HG03196 (cell line): Measurements from ENCODE around the gene LRCH2.
"Not testable (repeated sequence)": the region's sequence is repeated elsewhere in the genome, so short reads cannot be mapped to it uniquely, and the experiment has no call there.

Source experiments
- ATAC-seq: cut with Tn5 transposase; IDR thresholded peaks from one replicate; pipeline ENCODE4 v1.9.1; 2021; ENCODE audit not compliant: unreplicated experiment

LRCH2 gene, protein sequence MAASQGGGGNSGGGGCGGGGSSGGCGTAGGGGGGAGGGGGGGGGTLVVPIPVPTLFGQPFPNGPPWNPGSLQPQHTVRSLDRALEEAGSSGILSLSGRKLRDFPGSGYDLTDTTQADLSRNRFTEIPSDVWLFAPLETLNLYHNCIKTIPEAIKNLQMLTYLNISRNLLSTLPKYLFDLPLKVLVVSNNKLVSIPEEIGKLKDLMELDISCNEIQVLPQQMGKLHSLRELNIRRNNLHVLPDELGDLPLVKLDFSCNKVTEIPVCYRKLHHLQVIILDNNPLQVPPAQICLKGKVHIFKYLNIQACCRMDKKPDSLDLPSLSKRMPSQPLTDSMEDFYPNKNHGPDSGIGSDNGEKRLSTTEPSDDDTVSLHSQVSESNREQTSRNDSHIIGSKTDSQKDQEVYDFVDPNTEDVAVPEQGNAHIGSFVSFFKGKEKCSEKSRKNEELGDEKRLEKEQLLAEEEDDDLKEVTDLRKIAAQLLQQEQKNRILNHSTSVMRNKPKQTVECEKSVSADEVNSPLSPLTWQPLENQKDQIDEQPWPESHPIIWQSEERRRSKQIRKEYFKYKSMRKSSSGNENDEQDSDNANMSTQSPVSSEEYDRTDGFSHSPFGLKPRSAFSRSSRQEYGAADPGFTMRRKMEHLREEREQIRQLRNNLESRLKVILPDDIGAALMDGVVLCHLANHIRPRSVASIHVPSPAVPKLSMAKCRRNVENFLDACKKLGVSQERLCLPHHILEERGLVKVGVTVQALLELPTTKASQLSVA

DNA sequence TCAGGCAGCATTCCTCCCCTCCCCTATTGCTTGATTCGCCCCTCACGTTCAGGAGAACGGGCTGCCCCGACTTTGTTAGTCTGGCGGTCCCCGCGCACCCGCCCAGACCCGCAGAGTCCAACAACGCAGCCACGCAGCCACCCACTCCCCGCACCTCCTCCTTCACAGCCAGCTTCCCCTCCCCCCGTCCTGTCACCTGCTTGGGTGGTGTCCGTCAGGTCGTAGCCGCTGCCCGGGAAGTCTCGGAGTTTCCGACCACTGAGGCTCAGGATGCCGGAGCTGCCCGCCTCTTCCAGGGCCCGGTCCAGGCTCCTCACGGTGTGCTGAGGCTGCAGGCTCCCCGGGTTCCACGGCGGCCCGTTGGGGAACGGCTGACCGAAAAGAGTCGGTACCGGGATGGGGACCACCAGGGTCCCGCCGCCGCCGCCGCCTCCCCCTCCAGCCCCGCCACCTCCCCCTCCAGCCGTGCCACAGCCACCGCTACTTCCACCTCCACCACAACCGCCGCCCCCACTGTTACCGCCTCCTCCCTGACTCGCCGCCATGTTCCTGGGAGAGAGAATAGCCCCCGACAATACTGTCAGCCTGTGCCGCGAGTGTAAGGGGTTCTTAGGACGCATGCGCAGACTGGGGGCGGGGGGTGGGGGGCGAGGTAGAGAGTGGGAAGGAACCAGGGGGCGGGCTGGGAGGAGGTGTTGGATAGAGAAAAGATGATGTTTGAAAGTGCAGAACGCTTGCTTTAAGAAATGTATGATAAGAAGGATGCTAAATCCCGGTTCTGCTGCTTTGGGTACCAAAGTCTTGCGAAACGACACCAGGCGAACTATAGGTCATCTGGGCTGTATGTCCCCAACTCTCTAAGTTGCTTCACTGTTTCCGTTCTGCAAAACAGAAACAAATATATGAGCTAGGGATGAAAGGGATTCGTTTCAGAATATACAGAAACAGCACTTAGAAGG, at the start of gene LRCH2:
Gene LRCH2 (minus strand): TSS at position 600 of the 959 bp plus-strand sequence. CDS start 55 bp downstream, at position 545.
- no peak for ATAC-seq

DNA sequence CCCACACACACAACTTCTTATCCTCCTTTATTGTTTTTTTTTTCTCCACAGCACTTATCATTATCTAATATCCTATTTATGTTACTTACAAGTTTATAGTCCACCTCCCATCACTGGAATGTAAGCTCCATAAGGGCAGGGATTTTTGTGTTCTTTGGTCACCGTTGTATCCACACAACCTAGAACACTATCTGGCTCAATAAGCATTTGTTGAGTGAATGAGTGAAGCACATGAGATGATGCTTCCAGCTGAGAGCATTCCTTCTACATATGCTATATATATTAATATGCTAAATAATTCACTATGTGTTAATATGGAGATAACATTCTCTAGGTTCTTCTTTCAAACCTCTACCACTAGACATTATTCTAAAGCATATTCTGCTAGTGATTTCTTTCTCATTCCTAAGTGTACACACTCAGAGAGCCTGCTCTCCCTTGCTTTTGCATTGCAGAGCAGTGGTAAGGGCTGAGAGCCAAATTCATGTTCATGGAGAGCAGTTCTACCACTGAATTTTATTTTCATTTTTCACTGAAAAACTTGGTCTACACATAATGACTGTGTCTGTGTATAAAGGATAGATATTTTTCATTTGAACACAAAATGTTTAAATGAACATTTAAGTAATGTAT, 35.3 kb upstream of the LRCH2 start:
- ATAC-seq, result no peak

DNA sequence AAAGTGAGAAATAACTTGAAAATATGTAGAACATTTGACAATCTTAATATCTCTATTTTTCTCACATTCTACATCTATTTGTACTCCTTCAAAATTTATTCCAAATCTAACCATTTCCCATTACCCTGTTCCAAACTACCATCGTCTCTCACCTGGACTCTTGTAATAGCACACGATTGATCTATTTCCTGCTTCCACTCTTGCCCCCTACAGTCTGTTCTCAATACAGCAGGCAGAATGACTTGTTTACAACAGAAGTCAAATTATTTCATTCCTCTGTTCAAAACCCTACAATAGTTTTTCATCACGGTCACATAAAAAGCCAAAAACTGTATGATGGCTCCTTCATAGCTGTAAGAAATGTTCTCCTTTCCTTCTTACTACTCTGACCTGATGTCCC, 34.5 kb upstream of the LRCH2 start:
- no peak for ATAC-seq

DNA sequence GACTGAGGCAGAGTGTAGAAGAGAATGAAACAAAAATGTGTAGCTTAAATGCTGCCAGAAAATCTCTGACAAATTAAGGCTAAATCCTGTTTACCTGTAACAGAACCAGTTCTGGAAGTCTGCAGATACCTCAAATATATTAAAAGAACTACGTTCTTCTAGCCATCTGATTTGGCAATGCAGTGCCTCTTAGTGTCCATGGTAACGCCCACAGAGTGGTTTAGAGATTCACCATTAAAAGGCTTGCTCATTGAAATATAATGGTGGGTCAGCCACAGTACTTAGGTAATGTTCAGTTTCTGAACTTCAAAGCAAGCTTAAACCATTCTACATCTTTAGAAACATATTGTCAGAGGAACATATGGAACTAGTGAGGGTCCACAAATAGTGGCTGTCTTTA, 32.4 kb upstream of the LRCH2 start:
- ATAC-seq, result no peak

DNA sequence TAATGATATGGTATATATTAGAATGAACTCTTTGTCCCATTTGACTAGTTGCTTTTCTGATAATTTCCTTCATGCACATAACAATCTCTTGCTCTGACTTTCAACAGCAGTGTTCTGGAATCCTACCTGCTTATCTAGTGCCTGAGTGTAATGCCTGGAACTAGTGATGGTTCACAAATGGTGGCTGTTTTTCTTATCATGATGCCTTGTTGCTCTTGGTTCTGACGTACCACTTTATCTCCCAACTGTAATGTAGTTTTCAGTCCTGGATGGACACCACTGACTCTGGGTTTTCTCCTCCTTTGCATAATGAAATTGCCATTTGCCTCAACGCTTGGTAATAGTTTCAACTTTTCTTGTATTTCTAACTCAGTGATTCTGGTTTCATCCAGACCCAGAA, 30.1 kb upstream of the LRCH2 start:
- ATAC-seq, result no peak

DNA sequence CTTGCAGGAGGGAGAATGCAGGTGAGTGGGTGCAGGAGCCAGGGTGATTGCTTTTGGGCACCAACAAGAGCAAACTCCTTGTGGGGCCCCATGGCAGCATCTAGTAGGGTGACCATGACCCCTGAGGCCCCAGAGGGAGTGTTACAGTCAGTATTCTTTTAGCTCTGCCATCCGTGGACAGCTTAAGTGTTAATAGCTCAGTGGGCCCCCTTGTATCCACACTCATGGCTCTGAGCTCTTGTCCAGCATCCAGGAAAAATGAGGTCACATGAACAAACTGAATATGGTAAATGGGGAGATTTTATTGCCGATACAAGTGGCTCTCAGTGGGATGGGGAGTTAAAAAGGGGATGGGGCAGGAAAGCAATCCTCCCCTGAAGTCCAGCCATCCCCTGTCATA, 27.3 kb upstream of the LRCH2 start:
- no peak for ATAC-seq

DNA sequence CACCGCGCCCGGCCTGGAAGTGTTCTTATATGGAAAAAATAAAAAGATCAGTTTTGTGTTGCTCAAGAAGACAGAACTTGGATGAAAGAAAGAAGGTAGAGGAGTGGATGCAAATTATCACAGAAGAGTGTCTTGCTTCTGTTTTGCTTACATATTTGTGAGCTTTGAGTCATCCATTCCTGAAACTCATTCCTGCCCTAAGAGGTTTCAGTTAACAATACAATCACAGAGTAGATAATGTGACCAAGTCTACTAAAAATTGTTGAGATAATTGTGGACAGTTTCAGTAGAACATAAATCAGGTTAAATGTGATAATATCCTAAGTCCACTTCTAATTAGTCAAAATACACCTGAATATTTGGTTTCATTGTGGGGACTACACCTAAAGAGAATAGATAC, 26.4 kb upstream of the LRCH2 start:
- no peak for ATAC-seq

DNA sequence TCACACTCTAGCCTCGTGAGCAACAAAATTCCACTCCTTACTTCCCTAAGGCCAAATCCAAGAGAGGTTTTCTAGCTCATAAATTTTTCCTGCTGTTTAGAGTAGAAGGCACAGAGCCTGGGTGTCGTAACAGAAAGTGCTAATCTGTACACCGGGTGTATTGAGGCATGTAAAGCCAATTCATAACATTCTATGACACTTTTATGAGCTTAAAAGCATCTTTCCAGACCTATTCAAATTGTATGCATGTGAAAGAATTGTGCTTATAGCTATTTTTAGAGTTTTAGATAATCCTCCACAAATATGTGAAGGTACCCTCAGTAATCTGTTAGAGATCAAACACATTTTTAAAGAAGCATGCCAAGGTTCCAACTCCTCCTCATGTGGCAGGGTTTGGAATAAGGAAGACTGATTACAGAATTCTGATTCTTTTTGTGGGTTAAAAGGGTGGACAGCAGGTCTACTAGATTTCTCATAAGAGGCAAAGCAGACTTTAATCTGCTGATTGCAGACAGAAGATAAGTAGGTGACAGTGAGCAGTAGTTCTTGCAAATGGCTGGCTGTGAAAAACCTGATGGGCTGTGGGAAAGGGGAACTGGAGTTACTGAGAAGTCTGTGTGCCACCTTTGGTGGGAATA, 25.5 kb upstream of the LRCH2 start:
- no peak for ATAC-seq

DNA sequence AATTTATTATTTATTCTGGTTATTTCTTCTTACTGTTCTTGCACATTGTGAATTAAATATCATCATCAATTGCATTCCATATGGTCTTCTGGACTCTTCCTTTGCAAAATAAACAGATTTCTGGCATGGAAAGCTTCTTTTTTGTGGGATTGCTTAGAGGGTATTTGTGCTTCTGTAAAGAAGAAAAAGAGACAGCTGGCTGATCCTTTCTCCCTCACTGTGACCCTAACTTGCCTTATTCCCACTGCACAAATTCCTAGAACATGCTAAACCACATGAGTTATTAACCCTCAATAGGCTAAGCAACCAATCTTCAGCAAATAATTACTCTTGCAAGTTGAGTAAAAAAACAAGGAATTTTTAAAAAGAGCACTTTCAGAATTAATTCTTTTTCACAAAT, 23.8 kb upstream of the LRCH2 start:
- no peak for ATAC-seq

DNA sequence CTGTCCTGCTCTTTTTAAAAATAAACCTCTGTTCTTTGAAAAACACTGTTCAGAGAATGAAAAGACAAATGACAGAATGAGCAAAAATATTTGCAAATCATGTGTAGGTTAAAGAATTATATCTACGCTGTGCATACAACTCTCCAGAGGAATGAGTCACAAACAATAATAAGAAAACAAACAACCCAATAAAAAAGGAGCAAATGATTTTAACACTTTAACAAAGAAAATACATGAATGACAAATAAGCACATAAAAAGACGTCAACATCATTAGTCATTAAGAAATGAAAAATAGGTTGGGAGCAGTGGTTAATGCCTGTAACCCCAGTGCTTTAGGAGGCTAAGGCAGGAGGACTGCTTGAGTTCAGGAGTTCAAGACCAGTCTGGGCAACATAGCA, 21.1 kb upstream of the LRCH2 start:
- ATAC-seq, result no peak

DNA sequence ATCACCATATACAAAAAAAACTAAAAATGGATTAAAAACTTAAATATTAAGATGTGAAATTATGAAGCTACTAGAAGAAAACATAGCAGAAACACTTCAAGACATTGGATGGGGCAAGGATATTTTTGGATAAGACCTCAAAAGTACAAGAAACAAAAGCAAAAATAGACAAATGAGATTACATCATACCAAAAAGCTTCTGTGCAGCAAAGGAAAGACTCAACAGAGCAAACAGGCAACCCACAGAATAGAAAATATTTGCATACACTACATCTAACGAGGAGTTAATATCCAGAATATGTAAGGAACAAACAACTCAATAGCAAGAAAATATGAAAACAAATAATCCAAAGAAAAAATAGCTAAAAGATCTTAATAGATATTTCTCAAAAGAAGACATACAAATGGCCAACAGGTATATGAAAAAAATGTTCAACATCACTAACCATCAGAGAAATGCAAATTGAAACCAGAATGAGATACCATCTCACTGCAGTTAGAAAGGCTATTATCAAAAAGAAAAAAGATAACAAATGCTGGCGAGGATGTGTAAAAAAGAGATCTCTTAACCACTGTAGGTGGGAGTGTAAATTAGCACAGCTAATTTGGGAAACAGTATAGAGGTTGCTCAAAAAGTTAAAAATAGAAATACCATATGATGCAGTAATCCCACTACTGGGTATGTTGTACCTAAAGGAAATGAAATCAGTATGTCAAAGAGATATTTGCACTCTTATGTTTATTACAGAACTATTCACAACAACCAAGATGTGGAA, 17.8 kb upstream of the LRCH2 start:
- no peak for ATAC-seq

DNA sequence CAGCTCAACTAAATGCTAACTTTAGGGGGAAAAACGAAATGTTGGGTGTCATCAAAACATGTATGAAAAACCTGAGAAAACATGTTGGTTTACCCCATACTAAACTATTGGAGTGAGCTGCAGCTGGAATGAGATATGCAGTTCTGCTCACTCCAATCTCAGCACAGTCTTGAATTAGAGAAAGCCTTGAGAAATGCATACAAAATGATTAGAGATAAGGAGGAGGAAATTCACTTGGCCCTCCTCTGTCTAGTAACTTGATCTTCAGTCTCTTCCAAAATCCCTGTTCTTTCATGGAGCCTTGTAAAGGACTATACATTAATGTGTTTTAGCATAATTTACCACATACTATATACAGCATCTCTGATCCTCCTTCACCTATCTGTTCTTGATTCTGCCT, 3.2 kb upstream of the LRCH2 start:
- ATAC-seq, result no peak

DNA sequence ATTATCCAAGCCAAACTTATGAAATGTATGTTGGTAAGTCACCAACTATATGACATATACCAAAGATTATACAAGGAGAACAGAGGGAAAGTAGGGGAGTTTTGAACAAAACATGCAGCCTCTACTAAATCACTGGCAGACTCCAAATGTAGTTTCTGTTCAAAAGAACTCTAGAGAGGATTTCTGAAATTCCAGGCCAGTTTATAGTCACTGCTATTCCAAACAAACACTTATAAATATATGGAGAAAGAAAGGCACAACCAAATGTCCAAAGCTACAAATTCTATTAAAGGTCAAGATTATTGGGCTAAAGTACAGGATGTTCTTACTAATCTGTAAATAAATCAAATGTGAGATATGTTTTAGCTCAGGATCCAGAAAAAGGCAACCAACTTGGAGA, 2.7 kb upstream of the LRCH2 start:
- no peak for ATAC-seq

DNA sequence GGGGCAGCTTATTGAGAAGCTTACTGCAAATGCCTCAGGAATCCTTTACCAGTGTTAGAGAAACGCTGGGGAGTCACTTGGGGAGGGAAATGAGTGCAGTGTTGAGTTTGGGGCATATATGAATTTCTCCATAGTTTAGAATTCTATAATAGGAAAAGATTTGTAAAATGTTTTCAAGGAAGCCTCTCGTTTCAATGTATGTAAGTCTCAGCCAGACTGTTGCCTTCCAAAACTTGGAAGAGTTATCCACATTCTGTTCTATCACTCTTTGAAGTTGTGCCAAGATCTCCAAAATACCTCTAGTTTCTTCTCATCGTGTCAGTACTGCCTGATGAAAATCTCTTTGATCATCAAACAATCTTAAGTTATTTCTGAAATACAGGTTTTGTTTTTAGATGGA, 565 bp upstream of the LRCH2 start:
- ATAC-seq, result no peak

DNA sequence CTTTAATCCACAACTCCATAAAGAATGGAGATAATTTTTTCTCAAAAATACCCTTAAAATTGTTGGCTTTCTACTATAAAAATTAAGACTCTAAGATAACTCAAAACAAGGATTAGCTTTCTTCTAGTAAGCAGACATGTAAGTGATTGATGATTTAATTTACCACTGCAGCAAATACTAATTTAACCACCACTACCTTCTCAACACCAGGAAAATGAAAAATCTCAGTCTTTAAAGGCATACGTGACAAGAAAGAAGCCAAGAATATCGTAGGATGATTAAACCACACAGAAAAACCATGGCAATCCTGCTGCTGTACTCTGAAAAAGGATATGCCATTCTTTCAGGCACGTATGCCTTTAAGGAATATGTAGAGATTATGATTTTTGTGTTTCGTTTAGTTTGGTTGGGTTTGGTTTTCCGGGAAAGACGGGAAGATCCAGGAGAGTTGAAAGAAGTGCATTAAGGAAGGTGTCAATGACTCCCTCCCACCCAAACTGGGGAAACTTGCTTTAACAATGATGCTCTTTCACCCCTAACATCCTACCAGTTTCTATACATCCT, 881 bp downstream of the LRCH2 start:
- no peak for ATAC-seq

DNA sequence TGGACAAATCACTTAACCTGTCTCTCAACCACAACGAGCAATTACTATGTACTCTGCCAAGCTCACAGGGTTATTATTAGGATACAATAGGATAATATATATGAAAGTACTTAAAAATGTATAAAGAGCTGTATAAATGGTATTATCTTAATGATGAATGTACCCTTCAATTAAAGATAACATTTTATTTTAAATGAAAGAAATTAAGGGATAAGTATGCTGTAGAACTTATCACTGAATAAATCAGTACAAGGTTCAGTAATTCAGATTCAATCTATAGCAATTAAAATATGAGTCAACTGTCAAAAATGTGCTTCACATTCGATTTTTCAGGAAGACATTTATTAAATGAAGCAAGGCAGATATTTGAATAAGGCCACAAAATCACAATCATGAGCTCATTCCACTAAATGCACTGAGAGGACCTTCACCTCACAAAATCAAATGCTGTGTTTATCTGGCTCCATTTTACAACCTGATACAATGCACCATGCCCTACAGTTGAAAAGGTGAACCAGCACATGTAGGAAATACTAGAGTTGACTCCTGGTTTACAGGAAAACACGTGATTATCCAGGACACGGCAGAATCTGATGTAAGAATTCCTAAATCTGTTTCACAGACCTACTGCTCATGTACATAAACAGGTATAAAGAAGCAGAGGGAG, 4.4 kb downstream of the LRCH2 start:
- ATAC-seq, result no peak

DNA sequence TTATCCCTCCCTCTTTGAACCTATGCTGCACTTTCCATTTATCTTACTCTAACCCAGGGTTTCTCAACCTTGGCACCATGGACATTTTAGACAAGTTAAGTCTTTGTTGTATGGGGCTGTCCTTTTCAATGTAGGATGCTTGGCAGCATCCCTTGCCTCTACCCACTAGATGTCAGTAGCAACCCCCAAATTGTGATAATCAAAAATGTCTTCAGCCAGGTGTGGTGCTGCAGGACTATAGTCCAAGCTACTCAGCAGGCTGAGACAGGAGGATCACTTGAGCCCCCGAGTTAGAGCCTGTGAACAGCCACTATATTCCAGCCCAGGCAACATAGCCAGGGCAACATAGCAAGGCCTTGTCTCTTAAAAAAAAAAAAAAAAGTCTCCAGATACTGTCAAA, 7.0 kb downstream of the LRCH2 start:
- no peak for ATAC-seq

DNA sequence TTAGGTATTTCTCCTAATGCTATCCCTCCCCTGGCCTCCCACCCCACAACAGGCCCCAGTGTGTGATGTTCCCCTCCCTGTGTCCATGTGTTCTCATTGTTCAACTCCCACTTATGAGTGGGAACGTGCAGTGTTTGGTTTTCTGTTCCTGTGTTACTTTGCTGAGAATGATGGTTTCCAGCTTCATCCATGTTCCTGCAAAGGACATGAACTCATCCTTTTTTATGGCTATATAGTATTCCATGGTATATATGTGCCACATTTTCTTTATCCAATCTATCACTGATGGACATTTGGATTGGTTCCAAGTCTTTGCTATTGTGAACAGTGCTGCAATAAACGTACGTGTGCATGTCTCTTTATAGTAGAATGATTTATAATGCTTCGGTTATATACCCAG, 16.6 kb downstream of the LRCH2 start:
- not testable (repeated sequence) for ATAC-seq

DNA sequence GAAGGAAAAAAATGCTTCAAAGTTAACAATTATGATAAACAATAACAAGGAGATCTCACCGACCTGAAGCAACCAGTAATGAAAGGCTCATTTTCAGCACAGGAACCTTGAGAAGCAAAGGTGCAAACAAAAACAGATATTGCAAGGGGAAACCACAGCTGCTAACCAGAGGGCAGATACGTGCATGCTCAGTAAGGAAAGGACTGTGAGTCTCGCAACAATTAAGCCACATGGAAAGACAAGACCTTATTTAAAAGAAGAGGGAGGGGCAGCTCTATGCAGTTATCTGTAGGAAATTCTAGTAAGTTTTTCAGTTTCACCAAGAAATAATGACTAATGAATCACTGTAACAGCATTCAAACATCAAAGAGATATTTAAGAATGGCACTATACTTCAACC, 19.3 kb downstream of the LRCH2 start:
- no peak for ATAC-seq
